Measurements from ENCODE around the gene EPHA6. TPM values are rescaled to one million over a fixed set of nuclear protein-coding genes. Genes with fewer than 3 reads are reported as not detected.

EPHA6 gene
- polyA plus RNA-seq, 2 of the 4 experiments (the other 2 are of a cell fraction), result 0.08 TPM

- H3K9me3 ChIP-seq, result no peaks in the 10 kb centered on the region
- no peak for FAIRE-seq
- no peak for DNase-seq (ENCODE audit: low read depth in 1 of 2, low spot score in 1 of 2)
Observed at GRCh38 chr3:97647441-97647982, 833.1 kb downstream of the EPHA6 start.

GRCh38 chr3:97655971-97656370 is 841.6 kb downstream of the EPHA6 start:
- 3% methylated on average over 1 of the region's 1 CpG for WGBS (ENCODE audit: missing lambda C conversion rate)
- DNase-seq (ENCODE audit: low read depth in 1 of 2, low spot score in 1 of 2) (no peak), ATAC-seq (no peak), FAIRE-seq (no peak)
- H3K4me3 ChIP-seq, result no peak overlapping the region
- H3K9me3 ChIP-seq, result no peaks in the 10 kb centered on the region
- no peak overlapping the region for H3K27ac ChIP-seq
- no peaks in the 10 kb centered on the region for H3K4me1 ChIP-seq
- H3K4me2 ChIP-seq, result no peak overlapping the region
- no peak for TF ChIP-seq MYC (IDR thresholded peaks at IDR 0.05; ENCODE audit: borderline replicate concordance, low read length)
- TF ChIP-seq ZFP36 (IDR thresholded peaks at IDR 0.05; ENCODE audit: borderline replicate concordance, partially characterized antibody), result no peak
- no peak for TF ChIP-seq MAFK (IDR thresholded peaks at IDR 0.05; ENCODE audit: partially characterized antibody)
- TF ChIP-seq, protein P1, sequence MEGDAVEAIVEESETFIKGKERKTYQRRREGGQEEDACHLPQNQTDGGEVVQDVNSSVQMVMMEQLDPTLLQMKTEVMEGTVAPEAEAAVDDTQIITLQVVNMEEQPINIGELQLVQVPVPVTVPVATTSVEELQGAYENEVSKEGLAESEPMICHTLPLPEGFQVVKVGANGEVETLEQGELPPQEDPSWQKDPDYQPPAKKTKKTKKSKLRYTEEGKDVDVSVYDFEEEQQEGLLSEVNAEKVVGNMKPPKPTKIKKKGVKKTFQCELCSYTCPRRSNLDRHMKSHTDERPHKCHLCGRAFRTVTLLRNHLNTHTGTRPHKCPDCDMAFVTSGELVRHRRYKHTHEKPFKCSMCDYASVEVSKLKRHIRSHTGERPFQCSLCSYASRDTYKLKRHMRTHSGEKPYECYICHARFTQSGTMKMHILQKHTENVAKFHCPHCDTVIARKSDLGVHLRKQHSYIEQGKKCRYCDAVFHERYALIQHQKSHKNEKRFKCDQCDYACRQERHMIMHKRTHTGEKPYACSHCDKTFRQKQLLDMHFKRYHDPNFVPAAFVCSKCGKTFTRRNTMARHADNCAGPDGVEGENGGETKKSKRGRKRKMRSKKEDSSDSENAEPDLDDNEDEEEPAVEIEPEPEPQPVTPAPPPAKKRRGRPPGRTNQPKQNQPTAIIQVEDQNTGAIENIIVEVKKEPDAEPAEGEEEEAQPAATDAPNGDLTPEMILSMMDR (IDR thresholded peaks at IDR 0.05), result no peak
- TF ChIP-seq, protein P2, sequence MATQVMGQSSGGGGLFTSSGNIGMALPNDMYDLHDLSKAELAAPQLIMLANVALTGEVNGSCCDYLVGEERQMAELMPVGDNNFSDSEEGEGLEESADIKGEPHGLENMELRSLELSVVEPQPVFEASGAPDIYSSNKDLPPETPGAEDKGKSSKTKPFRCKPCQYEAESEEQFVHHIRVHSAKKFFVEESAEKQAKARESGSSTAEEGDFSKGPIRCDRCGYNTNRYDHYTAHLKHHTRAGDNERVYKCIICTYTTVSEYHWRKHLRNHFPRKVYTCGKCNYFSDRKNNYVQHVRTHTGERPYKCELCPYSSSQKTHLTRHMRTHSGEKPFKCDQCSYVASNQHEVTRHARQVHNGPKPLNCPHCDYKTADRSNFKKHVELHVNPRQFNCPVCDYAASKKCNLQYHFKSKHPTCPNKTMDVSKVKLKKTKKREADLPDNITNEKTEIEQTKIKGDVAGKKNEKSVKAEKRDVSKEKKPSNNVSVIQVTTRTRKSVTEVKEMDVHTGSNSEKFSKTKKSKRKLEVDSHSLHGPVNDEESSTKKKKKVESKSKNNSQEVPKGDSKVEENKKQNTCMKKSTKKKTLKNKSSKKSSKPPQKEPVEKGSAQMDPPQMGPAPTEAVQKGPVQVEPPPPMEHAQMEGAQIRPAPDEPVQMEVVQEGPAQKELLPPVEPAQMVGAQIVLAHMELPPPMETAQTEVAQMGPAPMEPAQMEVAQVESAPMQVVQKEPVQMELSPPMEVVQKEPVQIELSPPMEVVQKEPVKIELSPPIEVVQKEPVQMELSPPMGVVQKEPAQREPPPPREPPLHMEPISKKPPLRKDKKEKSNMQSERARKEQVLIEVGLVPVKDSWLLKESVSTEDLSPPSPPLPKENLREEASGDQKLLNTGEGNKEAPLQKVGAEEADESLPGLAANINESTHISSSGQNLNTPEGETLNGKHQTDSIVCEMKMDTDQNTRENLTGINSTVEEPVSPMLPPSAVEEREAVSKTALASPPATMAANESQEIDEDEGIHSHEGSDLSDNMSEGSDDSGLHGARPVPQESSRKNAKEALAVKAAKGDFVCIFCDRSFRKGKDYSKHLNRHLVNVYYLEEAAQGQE (IDR thresholded peaks at IDR 0.05), result no peak
- TF ChIP-seq TP53 (CRISPR knock-in tag; IDR thresholded peaks at IDR 0.05), result no peak
- TF ChIP-seq RCOR1 (IDR thresholded peaks at IDR 0.05; ENCODE audit: low read depth, low read length), result no peak
- no peak for TF ChIP-seq FOSL2 (IDR thresholded peaks at IDR 0.05)
- no peak for TF ChIP-seq FOSL2 (CRISPR knock-in tag; IDR thresholded peaks at IDR 0.05)
- no peak for TF ChIP-seq ATOH8 (CRISPR knock-in tag; IDR thresholded peaks at IDR 0.05; ENCODE audit: low read depth)
- ChIA-PET POLR2A (no interaction called here), CTCF (interaction anchor here (1.1 kb wide), 1 partner anchor 63 kb away, joined by 4 read pairs; no protein-coding TSS in a partner anchor)

More at GRCh38 chr3:97647441-97647982, 833.1 kb downstream of the EPHA6 start:
- 75% methylated on average over 1 of the region's 1 CpG for WGBS (ENCODE audit: missing lambda C conversion rate)
- Histone ChIP-seq H3K4me2 (no peak overlapping the region), H3K4me3 (no peak overlapping the region), H3K27ac (no peak overlapping the region), H3K4me1 (no peaks in the 10 kb centered on the region)
- TF ChIP-seq USF2 (IDR thresholded peaks at IDR 0.05), result no peak
- TF ChIP-seq CBX8 (IDR thresholded peaks at IDR 0.05), result no peak
- TF ChIP-seq, protein P3, sequence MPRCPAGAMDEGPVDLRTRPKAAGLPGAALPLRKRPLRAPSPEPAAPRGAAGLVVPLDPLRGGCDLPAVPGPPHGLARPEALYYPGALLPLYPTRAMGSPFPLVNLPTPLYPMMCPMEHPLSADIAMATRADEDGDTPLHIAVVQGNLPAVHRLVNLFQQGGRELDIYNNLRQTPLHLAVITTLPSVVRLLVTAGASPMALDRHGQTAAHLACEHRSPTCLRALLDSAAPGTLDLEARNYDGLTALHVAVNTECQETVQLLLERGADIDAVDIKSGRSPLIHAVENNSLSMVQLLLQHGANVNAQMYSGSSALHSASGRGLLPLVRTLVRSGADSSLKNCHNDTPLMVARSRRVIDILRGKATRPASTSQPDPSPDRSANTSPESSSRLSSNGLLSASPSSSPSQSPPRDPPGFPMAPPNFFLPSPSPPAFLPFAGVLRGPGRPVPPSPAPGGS (IDR thresholded peaks at IDR 0.05), result no peak
- no peak for TF ChIP-seq HES2 (IDR thresholded peaks at IDR 0.05)
- no peak for TF ChIP-seq E2F6 (IDR thresholded peaks at IDR 0.05; ENCODE audit: borderline replicate concordance, low read depth)
- no peak for TF ChIP-seq HDAC2 (IDR thresholded peaks at IDR 0.05)
- TF ChIP-seq ZNF302 (CRISPR knock-in tag; IDR thresholded peaks at IDR 0.05), result no peak
- POLR2A ChIA-PET, result no interaction called here
- no peak for ATAC-seq
- CTCF ChIA-PET, result no interaction called here

Data from A549 (cell line).